ENCODE data around the gene GRHL1. TPM values are rescaled to one million over a fixed set of nuclear protein-coding genes. Genes with fewer than 3 reads are reported as not detected.

Gene GRHL1
- total and polyA plus RNA-seq, 9 of the 15 experiments (the other 6 are each of a cell fraction or from before 2014, with no cell fraction given): 1.7 to 6.1 (median 4.7) TPM

- no peak for TF ChIP-seq TRIM25 (IDR thresholded peaks at IDR 0.05; ENCODE audit: borderline replicate concordance)
- peak; percentile 91 for TF ChIP-seq E2F3 (CRISPR knock-in tag; IDR thresholded peaks at IDR 0.05)
- TF ChIP-seq TFAP4 (CRISPR knock-in tag; IDR thresholded peaks at IDR 0.05; ENCODE audit: borderline replicate concordance): peak; percentile 78; the same call in 1 of the 2 replicates
- peak; percentile 67 for TF ChIP-seq EP300 (IDR thresholded peaks at IDR 0.05; ENCODE audit: low read length)
- TF ChIP-seq ZBTB1 (CRISPR knock-in tag; IDR thresholded peaks at IDR 0.05; ENCODE audit: borderline replicate concordance, low read depth): peak; percentile 35; the same call in 1 of the 2 replicates
- TF ChIP-seq GABPB1 (CRISPR knock-in tag; IDR thresholded peaks at IDR 0.05): 0 out of 2 replicates have a peak, but pooled peaks have one; percentile 24
- no peak for TF ChIP-seq ZNF146 (CRISPR knock-in tag; IDR thresholded peaks at IDR 0.05; ENCODE audit: unreplicated experiment)
- TF ChIP-seq RB1 (IDR thresholded peaks at IDR 0.05; ENCODE audit: low read depth): peak; percentile 78
- TF ChIP-seq NEUROD1 (IDR thresholded peaks at IDR 0.05; ENCODE audit: borderline replicate concordance, low read depth, low read length, partially characterized antibody): peak; percentile 21
- TF ChIP-seq THRB (CRISPR knock-in tag; conservative IDR thresholded peaks at IDR 0.05): peak; percentile 74; the same call in 1 of the 2 replicates
- no peak for TF ChIP-seq FOXK1 (CRISPR knock-in tag; IDR thresholded peaks at IDR 0.05; ENCODE audit: borderline replicate concordance)
- 0 out of 2 replicates have a peak, but pooled peaks have one; percentile 35 for TF ChIP-seq NCOR1 (IDR thresholded peaks at IDR 0.05)
- 0 out of 2 replicates have a peak, but pooled peaks have one; percentile 17 for TF ChIP-seq ZNF445 (CRISPR knock-in tag; IDR thresholded peaks at IDR 0.05; ENCODE audit: low read depth)
- TF ChIP-seq MEF2A (IDR thresholded peaks at IDR 0.05; ENCODE audit: control insufficient read depth, low read depth, low read length): peak; percentile 98
- TF ChIP-seq E2F8 (IDR thresholded peaks at IDR 0.05; ENCODE audit: low read depth, partially characterized antibody): peak; percentile 88
- peak; percentile 38 for TF ChIP-seq U2AF1 (optimal IDR thresholded peaks at IDR 0.05; ENCODE audit: low read depth, low read length)
- TF ChIP-seq ZBTB43 (CRISPR knock-in tag; IDR thresholded peaks at IDR 0.05): peak; percentile 86; the same call in 1 of the 2 replicates
- peak; percentile 68; the same call in 1 of the 2 replicates for TF ChIP-seq ZBTB7A (IDR thresholded peaks at IDR 0.05; ENCODE audit: borderline replicate concordance, control insufficient read depth, low read depth, low read length)
Observed at GRCh38 chr2:10043906-10044601, 92.6 kb downstream of the GRHL1 start (continued).

Data from K562 (cell line).